Liver (tissue), 3 donors: ENCODE results near the gene EEFSEC.

ENCODE experiments used
- CTCF ChIP-seq: fragments of 150-350 bp; IDR thresholded peaks from 2 replicates; pipeline ENCODE4 v1.5.1; 2017; ENCODE audit warnings: improper control_type of control experiment, low read depth, low read length; ENCODE audit not compliant: missing input control
- GABPA ChIP-seq, 2 donors: IDR thresholded peaks in 1 of 2; conservative IDR thresholded peaks in 1 of 2; 2 replicates each; pipeline ENCODE4 v1.6.1; 2016; ENCODE audit warnings: antibody characterized with exemption in 2 of 2, mild to moderate bottlenecking in 1 of 2, moderate library complexity in 1 of 2
- REST ChIP-seq: IDR thresholded peaks from 2 replicates; pipeline ENCODE4 v1.6.1; 2016; ENCODE audit warnings: antibody characterized with exemption, mild to moderate bottlenecking
- ZBTB33 ChIP-seq: IDR thresholded peaks from 2 replicates; pipeline ENCODE4 v1.6.1; 2016; ENCODE audit warnings: antibody characterized with exemption
- donor health status: healthy.
- donor health status: healthy.

GRCh38 chr3:128166971-128167453 is 13.7 kb downstream of the EEFSEC start:
- no peak for TF ChIP-seq CTCF
- no peak for TF ChIP-seq GABPA (IDR thresholded peaks at IDR 0.05 in 1 of 2, conservative IDR thresholded peaks at IDR 0.05 in 1 of 2)
- no peak for TF ChIP-seq REST
- no peak for TF ChIP-seq ZBTB33
